H1 (cell line): Measurements from ENCODE around the gene LENG9. TPM values are rescaled to one million over a fixed set of nuclear protein-coding genes. Genes with fewer than 3 reads are reported as not detected.

Experiments
- CTCF ChIA-PET: fragments of 300-600 bp; sonication (Branson Sonifier 250); formaldehyde crosslinking; loops from one replicate; lab custom pipeline; 2021; ENCODE audit not compliant: partially characterized antibody; lab: Charles Lee
- POLR2A ChIA-PET: fragments of 300-600 bp; sonication (Branson Sonifier 250); formaldehyde crosslinking; loops from one replicate; lab custom pipeline; 2021; ENCODE audit warnings: inconsistent platforms; ENCODE audit not compliant: partially characterized antibody; lab: Charles Lee
- DNase-seq, 2 experiments: peaks; one replicate each; pipeline versions ENCODE4 v3.0.0 to v3.0.0-alpha.2; 2010 to 2022; ENCODE audit warnings: low spot score in 2 of 2, low read depth in 1 of 2, mixed read lengths in 1 of 2
- FAIRE-seq: peaks from 2 replicates; lab custom pipeline; 2011; peaks lifted over from hg19 to GRCh38; lab: Jason Lieb, UNC
- H2AFZ ChIP-seq: 2 replicates; pipeline ENCODE4 v1.8.1; 2012; ENCODE audit warnings: low read length, inconsistent platforms
- H2AK5ac ChIP-seq: 2 replicates; pipeline ENCODE4 v1.6.1; 2013; ENCODE audit warnings: low read depth, low read length
- H2BK120ac ChIP-seq: replicated peaks from 2 replicates; pipeline ENCODE3; 2013; ENCODE audit warnings: low read depth, low read length, inconsistent platforms
- H2BK12ac ChIP-seq: 2 replicates; pipeline ENCODE4 v1.6.1; 2013; ENCODE audit warnings: low read depth, low read length
- H2BK15ac ChIP-seq: 2 replicates; pipeline ENCODE4 v1.6.1; 2013; ENCODE audit warnings: low read length
- H2BK20ac ChIP-seq: 2 replicates; pipeline ENCODE4 v1.6.1; 2013; ENCODE audit warnings: low read length
- H2BK5ac ChIP-seq: 2 replicates; pipeline ENCODE4 v1.6.1; 2013; ENCODE audit warnings: low read depth, low read length
- H3K14ac ChIP-seq: 2 replicates; pipeline ENCODE4 v1.6.1; 2013; ENCODE audit warnings: inconsistent platforms; ENCODE audit not compliant: insufficient read length
- H3K18ac ChIP-seq: 2 replicates; pipeline ENCODE4 v1.6.1; 2013; ENCODE audit warnings: low read length; ENCODE audit errors: extremely low read depth
- H3K23ac ChIP-seq: 2 replicates; pipeline ENCODE4 v1.6.1; 2013; ENCODE audit warnings: inconsistent platforms; ENCODE audit not compliant: insufficient read length
- H3K23me2 ChIP-seq: 2 replicates; pipeline ENCODE4 v1.6.1; 2013; ENCODE audit warnings: low read depth, low read length
- H3K27ac ChIP-seq: 2 replicates; pipeline ENCODE4 v1.6.1; 2011; ENCODE audit warnings: low read depth, low read length, inconsistent platforms
- H3K27me3 ChIP-seq, 4 experiments: replicated peaks in 1 of 4; 1 replicate in 1 of 4; 2 replicates in 3 of 4; pipeline versions ENCODE4 v1.6.1 to v1.8.1; 2011 to 2013; ENCODE audit warnings: low read length in 3 of 4, mild to moderate bottlenecking in 3 of 4, inconsistent platforms in 2 of 4, mixed read lengths in 2 of 4, moderate library complexity in 1 of 4; ENCODE audit not compliant: control insufficient read depth in 3 of 4, insufficient read depth in 3 of 4; ENCODE audit errors: extremely low read depth in 1 of 4
- H3K36me3 ChIP-seq, 4 experiments: 2 replicates each; pipeline versions ENCODE4 v1.6.1 to v1.8.1; 2011 to 2013; ENCODE audit warnings: mild to moderate bottlenecking in 4 of 4, low read length in 3 of 4, moderate library complexity in 2 of 4, control low read depth in 1 of 4, inconsistent platforms in 1 of 4; ENCODE audit not compliant: insufficient read depth in 4 of 4, control insufficient read depth in 2 of 4
- H3K4ac ChIP-seq: replicated peaks from 2 replicates; pipeline ENCODE3; 2013; ENCODE audit warnings: low read length, low read depth, mixed read lengths, inconsistent platforms; ENCODE audit not compliant: insufficient read length
- H3K4me1 ChIP-seq, 4 experiments: replicated peaks in 1 of 4; 1 replicate in 1 of 4; 2 replicates in 3 of 4; pipeline versions ENCODE4 v1.6.1 to v1.8.1; 2011 to 2013; ENCODE audit warnings: low read length in 3 of 4, inconsistent platforms in 2 of 4, mixed read lengths in 1 of 4; ENCODE audit not compliant: insufficient read depth in 4 of 4, control insufficient read depth in 3 of 4
- H3K4me2 ChIP-seq, 2 experiments: 2 replicates each; pipeline versions ENCODE4 v1.6.1 to v1.8.1; 2011 to 2013; ENCODE audit warnings: low read depth in 2 of 2, low read length in 2 of 2, control low read depth in 1 of 2, inconsistent platforms in 1 of 2, mild to moderate bottlenecking in 1 of 2; ENCODE audit not compliant: insufficient read depth in 1 of 2
- H3K4me3 ChIP-seq, 4 experiments: fragments of 200-600, 300-600 bp in 1 of 4; sonication (generic), shearing (Covaris generic), sonication (Bioruptor Twin) in 1 of 4; 2 replicates each; pipeline versions ENCODE4 v1.5.1 to v1.8.1; 2011 to 2016; ENCODE audit warnings: low read length in 4 of 4, low read depth in 3 of 4, control low read depth in 2 of 4, inconsistent platforms in 2 of 4, mild to moderate bottlenecking in 2 of 4, mixed read lengths in 1 of 4, moderate library complexity in 1 of 4; ENCODE audit not compliant: insufficient read depth in 2 of 4; ENCODE audit errors: extremely low read depth in 1 of 4
- H3K56ac ChIP-seq: replicated peaks from 2 replicates; pipeline ENCODE3; 2013; ENCODE audit warnings: low read depth, mild to moderate bottlenecking, mixed read lengths, low read length, inconsistent platforms; ENCODE audit not compliant: insufficient read length
- H3K79me1 ChIP-seq: 2 replicates; pipeline ENCODE4 v1.6.1; 2013; ENCODE audit warnings: low read depth, low read length, control low read depth
- H3K79me2 ChIP-seq, 2 experiments: 2 replicates each; pipeline versions ENCODE4 v1.6.1 to v1.8.1; 2012 to 2013; ENCODE audit warnings: low read length in 2 of 2, mild to moderate bottlenecking in 2 of 2, inconsistent platforms in 1 of 2; ENCODE audit not compliant: insufficient read depth in 2 of 2, control insufficient read depth in 1 of 2
- H3K9ac ChIP-seq, 4 experiments: replicated peaks in 1 of 4; 1 replicate in 1 of 4; 2 replicates in 3 of 4; pipeline versions ENCODE4 v1.6.1 to v1.8.1; 2011 to 2013; ENCODE audit warnings: low read depth in 3 of 4, low read length in 3 of 4, control low read depth in 2 of 4, mild to moderate bottlenecking in 2 of 4, moderate library complexity in 2 of 4, inconsistent platforms in 1 of 4; ENCODE audit errors: extremely low read depth in 1 of 4
- H3K9me3 ChIP-seq, 2 experiments: 2 replicates each; pipeline versions ENCODE4 v1.6.1 to v1.8.1; 2012 to 2013; ENCODE audit warnings: mild to moderate bottlenecking in 2 of 2, moderate library complexity in 2 of 2, control low read depth in 1 of 2, inconsistent platforms in 1 of 2, low read depth in 1 of 2, low read length in 1 of 2, mixed read lengths in 1 of 2; ENCODE audit not compliant: insufficient read depth in 2 of 2
- H4K20me1 ChIP-seq, 2 experiments: replicated peaks in 1 of 2; 2 replicates each; pipeline versions ENCODE3 to v1.8.1; 2011 to 2013; ENCODE audit warnings: inconsistent platforms in 2 of 2, low read length in 2 of 2, mild to moderate bottlenecking in 1 of 2; ENCODE audit not compliant: insufficient read depth in 2 of 2, control insufficient read depth in 1 of 2
- H4K5ac ChIP-seq: 2 replicates; pipeline ENCODE4 v1.6.1; 2013; ENCODE audit warnings: low read length, low read depth, mixed read lengths, inconsistent platforms; ENCODE audit not compliant: insufficient read length
- H4K8ac ChIP-seq: 2 replicates; pipeline ENCODE4 v1.8.0; 2013; ENCODE audit warnings: mild to moderate bottlenecking, moderate library complexity, low read length, inconsistent platforms; ENCODE audit not compliant: insufficient read depth; ENCODE audit errors: extremely low read depth
- H4K91ac ChIP-seq: replicated peaks from 2 replicates; pipeline ENCODE3; 2013; ENCODE audit warnings: low read length, mixed read lengths, inconsistent platforms; ENCODE audit not compliant: insufficient read length
- CBX5 ChIP-seq: fragments of 300-800, 300-1000 bp; sonication (generic); IDR thresholded peaks from 2 replicates; pipeline ENCODE4 v1.7.1; 2016; ENCODE audit warnings: antibody characterized with exemption, low read length, low read depth
- POLR2A ChIP-seq, 2 experiments: IDR thresholded peaks; 1 replicate in 1 of 2; 2 replicates in 1 of 2; pipeline ENCODE4 v1.6.1; 2011; ENCODE audit warnings: low read depth in 2 of 2, low read length in 2 of 2, mild to moderate bottlenecking in 2 of 2; ENCODE audit errors: control extremely low read depth in 1 of 2
- POLR2AphosphoS5 ChIP-seq: IDR thresholded peaks from 2 replicates; pipeline ENCODE4 v1.6.1; 2011; ENCODE audit warnings: low read depth, low read length
- RAD21 ChIP-seq, 2 experiments: IDR thresholded peaks in 1 of 2; conservative IDR thresholded peaks in 1 of 2; 2 replicates each; pipeline ENCODE4 v1.6.1; 2011; ENCODE audit warnings: low read depth in 2 of 2, low read length in 2 of 2, improper control_type of control experiment in 1 of 2, inconsistent platforms in 1 of 2, mild to moderate bottlenecking in 1 of 2, moderate library complexity in 1 of 2
- RFX5 ChIP-seq: IDR thresholded peaks from 2 replicates; pipeline ENCODE4 v1.6.1; 2011; ENCODE audit warnings: low read depth, low read length, improper control_type of control experiment, borderline replicate concordance
- SIX5 ChIP-seq: IDR thresholded peaks from 2 replicates; pipeline ENCODE4 v1.6.1; 2011; ENCODE audit warnings: mild to moderate bottlenecking, low read depth, low read length
- SP1 ChIP-seq: IDR thresholded peaks from 2 replicates; pipeline ENCODE4 v1.6.1; 2011; ENCODE audit warnings: low read depth, low read length
- YY1 ChIP-seq: IDR thresholded peaks from 2 replicates; pipeline ENCODE4 v1.6.1; 2011; ENCODE audit warnings: low read depth, mild to moderate bottlenecking, low read length
- WGBS, 2 experiments: shearing (Covaris generic) in 1 of 2; methylation state at CpG; one replicate each; pipeline versions ENCODE4 v1.1.6 to v1.1.7; 2013 to 2015; ENCODE audit warnings: low lambda C conversion rate in 2 of 2, mixed read lengths in 2 of 2, inconsistent platforms in 1 of 2, low coverage in 1 of 2, missing lambda C conversion rate in 1 of 2; ENCODE audit not compliant: insufficient replicate concordance in 2 of 2, insufficient coverage in 1 of 2, insufficient read length in 1 of 2; ENCODE audit errors: extremely low coverage in 1 of 2, missing lambda C conversion rate in 1 of 2; 5-methylcytosine and 5-hydroxymethylcytosine counted together
- polyA plus RNA-seq, 7 experiments: library from polyadenylated mRNA; depleted of rRNA in 3 of 7; stranded (reverse) in 5 of 7; unstranded in 2 of 7; fragments of >200 nt in 5 of 7; fragments of 200-250 nt in 2 of 7; gene quantifications; 1 replicate in 5 of 7; 2 replicates in 1 of 7; 4 replicates in 1 of 7; pipeline versions ENCODE4 v1.2.1 to v1.2.3, GENCODE V29; 2011 to 2013; ENCODE audit warnings: missing spikeins in 2 of 7, mixed read lengths in 2 of 7
- total RNA-seq: library from RNA; stranded (reverse); fragmentation: NEBNext Ultra II Directional; extraction: Animal tissue kit (Norgen Biotek cat#: 25700); gene quantifications from 2 replicates; pipeline ENCODE4 v1.2.1, GENCODE V29; 2021

Gene LENG9
- total and polyA plus RNA-seq, 2 of the 8 experiments (the other 6 are each of a cell fraction or from before 2014, with no cell fraction given) = 1.6 to 3.9 TPM

GRCh38 chr19:54430306-54431254, 33.0 kb downstream of the LENG9 start:
- H3K4me2 ChIP-seq = peak overlapping the region; percentile 73 to 96
- H2AK5ac ChIP-seq = no peak overlapping the region
- no peak overlapping the region for H4K91ac ChIP-seq
- H3K79me1 ChIP-seq = peaks cover 3% of the 10 kb centered on the region; the same call in 1 of the 2 replicates
- DNase-seq (peak in 1 of 2 experiments; percentile 94), FAIRE-seq (no peak)
- no peak overlapping the region for H2BK120ac ChIP-seq
- H3K9ac ChIP-seq = no peak overlapping the region
- H4K5ac ChIP-seq = peak overlapping the region; percentile 35
- no peak overlapping the region for H3K4ac ChIP-seq
- peaks cover 0 to 3% (median 0%) of the 10 kb centered on the region in 4 experiments; a peak in 2 of 7 replicates for H3K27me3 ChIP-seq
- H3K36me3 ChIP-seq = peaks cover 0 to 10% (median 1%) of the 10 kb centered on the region in 4 experiments; a peak in 3 of 8 replicates
- no peaks in the 10 kb centered on the region for H3K9me3 ChIP-seq
- H3K4me3 ChIP-seq = peak overlapping the region; percentile 37 to 67 (median 44)
- ChIA-PET CTCF (interaction anchor here (0.9 to 7.2 kb wide), 7 partner anchors 8 to 74 kb away, joined by 3 to 42 read pairs (median 26); partner anchors contain the start of gene TTYH1), POLR2A (interaction anchor here (0.7 to 13.5 kb wide), 5 partner anchors 10 to 37 kb away, joined by 3 to 133 read pairs (median 7); partner anchors contain the start of genes LENG8 and TTYH1)
- H3K4me1 ChIP-seq = peaks cover 0 to 30% (median 12%) of the 10 kb centered on the region in 4 experiments; a peak in 6 of 7 replicates
- H2BK12ac ChIP-seq = no peak overlapping the region
- no peak overlapping the region for H2AFZ ChIP-seq
- no peak overlapping the region for H4K8ac ChIP-seq
- no peak overlapping the region for H2BK15ac ChIP-seq
- no peak overlapping the region for H3K56ac ChIP-seq
- WGBS, 2 experiments = 42% methylated on average over 13 of the region's 43 CpGs; no CpG with 5 or more reads in 1 of the 2 experiments
- no peak overlapping the region for H3K27ac ChIP-seq
- no peaks in the 10 kb centered on the region for H3K79me2 ChIP-seq
- no peak overlapping the region for H2BK5ac ChIP-seq
- H3K23me2 ChIP-seq = peaks cover 2% of the 10 kb centered on the region
- no peak overlapping the region for H3K23ac ChIP-seq
- H3K14ac ChIP-seq = no peak overlapping the region
- no peak overlapping the region for H2BK20ac ChIP-seq
- H4K20me1 ChIP-seq = peaks cover 10 to 18% of the 10 kb centered on the region in 2 experiments
- H3K18ac ChIP-seq = no peak overlapping the region
- TF ChIP-seq POLR2AphosphoS5 = 0 out of 2 replicates have a peak, but pooled peaks have one; percentile 37
- TF ChIP-seq SIX5 = no peak
- TF ChIP-seq YY1 = no peak
- TF ChIP-seq RAD21 (IDR thresholded peaks at IDR 0.05 in 1 of 2, conservative IDR thresholded peaks at IDR 0.05 in 1 of 2; ENCODE audit: low read depth in 2 of 2, low read length in 2 of 2) = peak; percentile 49 to 55
- TF ChIP-seq POLR2A (IDR thresholded peaks at IDR 0.05; ENCODE audit: control extremely low read depth in 1 of 2, low read depth in 2 of 2, low read length in 2 of 2) = 0 out of 3 replicates have a peak, but pooled peaks of 1 of the 2 experiments have one; percentile 13
- no peak for TF ChIP-seq CBX5
- no peak for TF ChIP-seq RFX5
- peak; percentile 41; the same call in 1 of the 2 replicates for TF ChIP-seq SP1
